NK-92 (cell line): ENCODE measurements around the gene HSD17B4.
"Not testable (repeated sequence)": the region's sequence is repeated elsewhere in the genome, so short reads cannot be mapped to it uniquely, and the experiment has no call there.

Experiments
- DNase-seq: peaks from one replicate; lab custom pipeline; 2025; ENCODE audit not compliant: unreplicated experiment; lab: John Stamatoyannopoulos, UW

Gene HSD17B4

DNA sequence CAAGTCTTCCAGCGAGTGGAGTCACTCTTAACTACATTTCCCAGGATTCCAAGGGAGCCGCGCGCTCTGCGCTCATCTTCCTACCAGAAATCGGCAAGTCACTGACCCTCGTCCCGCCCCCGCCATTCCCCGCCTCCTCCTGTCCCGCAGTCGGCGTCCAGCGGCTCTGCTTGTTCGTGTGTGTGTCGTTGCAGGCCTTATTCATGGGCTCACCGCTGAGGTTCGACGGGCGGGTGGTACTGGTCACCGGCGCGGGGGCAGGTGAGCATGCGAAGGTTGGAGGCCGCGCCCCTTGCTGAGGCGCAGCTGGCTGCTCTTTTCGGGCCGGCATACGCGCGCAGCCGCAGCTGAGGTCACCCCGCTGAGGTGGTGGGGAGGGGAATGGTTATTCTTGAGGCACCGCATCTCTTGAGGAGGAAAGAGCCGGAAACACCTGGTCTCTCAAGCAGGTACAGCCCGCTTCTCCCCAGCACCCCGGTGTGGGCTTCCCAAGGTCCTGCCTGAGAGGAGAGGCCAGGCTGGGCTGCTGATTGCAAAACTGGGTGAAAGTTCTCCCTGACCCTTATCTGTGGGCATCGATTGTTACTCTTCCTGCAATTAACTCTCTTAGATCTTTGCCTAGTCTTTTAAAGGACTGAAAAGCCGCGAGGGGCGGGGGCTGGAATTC is at the start of gene HSD17B4:
Gene HSD17B4 (plus strand): TSS at position 125 of the 667 bp plus-strand sequence. CDS start 79 bp downstream, at position 204.
- DNase-seq, result no peak

GRCh38 chr5:119402555-119402954 is 49.7 kb upstream of the HSD17B4 start:
- DNase-seq, result no peak

DNA sequence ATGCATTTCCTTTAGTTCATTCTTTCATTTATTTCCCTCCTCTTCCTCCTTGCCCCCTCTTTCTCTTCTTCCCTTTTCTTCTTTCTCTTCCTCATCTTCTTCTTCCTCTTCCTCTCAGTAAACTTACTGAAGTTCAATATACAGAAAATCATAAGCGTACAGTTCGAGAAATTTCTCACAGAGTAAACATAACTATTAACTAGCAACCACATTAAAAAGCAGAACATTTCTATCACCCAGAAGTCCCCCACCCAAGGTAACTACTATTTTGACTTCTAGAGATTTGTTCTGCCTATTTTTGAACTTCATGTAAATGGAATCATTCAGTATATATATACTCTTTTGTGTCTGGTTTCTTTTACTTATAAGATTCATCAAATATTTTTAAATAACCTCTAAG is 48.3 kb upstream of the HSD17B4 start:
- DNase-seq, result no peak

- no peak for DNase-seq
Measured at GRCh38 chr5:119405419-119405818, 46.9 kb upstream of the HSD17B4 start.

DNA sequence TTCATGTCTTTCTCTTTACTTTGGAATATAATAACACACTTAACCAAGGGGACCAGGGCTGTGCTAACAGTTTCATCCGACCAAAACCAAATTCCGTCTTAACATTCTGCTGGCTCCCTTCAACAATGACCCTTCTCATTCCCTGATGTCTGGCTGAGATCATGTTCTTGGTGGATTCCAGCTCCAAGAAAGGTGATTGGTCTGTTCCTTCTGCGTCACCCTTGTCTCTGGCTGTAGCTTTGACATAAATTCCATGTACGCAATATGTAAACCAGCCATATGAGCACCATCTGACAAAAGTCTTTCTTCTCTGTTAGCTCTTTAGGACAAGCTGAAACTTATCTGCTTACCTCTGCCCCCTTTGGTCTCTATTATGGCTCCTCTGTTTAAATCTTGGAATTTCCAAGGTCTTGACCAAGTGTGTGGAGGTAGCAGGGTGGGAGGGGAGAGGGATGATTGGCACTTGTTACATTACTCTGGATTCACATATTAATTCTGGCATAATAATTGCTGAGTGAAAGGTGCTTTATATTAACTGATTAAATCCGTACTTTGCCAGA is 45.7 kb upstream of the HSD17B4 start:
- DNase-seq, result no peak

DNA sequence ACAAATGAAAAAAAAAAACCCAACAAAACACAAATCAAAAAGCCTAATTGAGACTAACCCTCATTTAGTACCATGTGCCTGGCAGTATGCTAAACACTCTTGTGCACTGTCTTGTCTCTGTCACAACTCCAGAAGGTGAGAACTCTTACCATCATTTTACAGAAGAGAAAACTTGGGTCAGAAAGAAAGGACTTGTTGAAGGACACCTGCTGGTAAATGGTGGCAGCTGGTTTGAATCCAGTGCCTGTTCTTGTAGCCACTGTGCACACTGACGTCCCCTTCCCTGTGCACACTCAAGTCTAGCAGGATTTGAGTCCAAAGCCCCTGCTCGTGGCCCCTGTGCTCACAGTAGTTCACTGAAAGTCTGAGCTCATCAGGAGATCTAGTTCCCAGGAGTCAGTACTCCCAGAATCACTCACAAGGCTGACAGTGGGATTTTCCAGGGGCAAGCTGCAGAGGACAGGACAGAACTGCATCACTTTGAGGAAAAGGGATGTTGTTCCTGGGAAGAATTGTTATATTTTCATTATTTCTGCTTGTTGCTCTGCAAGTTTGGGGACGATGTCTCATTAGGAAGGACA is 43.0 kb upstream of the HSD17B4 start:
- no peak for DNase-seq

GRCh38 chr5:119410448-119411159 is 41.7 kb upstream of the HSD17B4 start:
- DNase-seq, result no peak

- DNase-seq, result no peak
Measured at GRCh38 chr5:119411361-119412278, 40.7 kb upstream of the HSD17B4 start.

DNA sequence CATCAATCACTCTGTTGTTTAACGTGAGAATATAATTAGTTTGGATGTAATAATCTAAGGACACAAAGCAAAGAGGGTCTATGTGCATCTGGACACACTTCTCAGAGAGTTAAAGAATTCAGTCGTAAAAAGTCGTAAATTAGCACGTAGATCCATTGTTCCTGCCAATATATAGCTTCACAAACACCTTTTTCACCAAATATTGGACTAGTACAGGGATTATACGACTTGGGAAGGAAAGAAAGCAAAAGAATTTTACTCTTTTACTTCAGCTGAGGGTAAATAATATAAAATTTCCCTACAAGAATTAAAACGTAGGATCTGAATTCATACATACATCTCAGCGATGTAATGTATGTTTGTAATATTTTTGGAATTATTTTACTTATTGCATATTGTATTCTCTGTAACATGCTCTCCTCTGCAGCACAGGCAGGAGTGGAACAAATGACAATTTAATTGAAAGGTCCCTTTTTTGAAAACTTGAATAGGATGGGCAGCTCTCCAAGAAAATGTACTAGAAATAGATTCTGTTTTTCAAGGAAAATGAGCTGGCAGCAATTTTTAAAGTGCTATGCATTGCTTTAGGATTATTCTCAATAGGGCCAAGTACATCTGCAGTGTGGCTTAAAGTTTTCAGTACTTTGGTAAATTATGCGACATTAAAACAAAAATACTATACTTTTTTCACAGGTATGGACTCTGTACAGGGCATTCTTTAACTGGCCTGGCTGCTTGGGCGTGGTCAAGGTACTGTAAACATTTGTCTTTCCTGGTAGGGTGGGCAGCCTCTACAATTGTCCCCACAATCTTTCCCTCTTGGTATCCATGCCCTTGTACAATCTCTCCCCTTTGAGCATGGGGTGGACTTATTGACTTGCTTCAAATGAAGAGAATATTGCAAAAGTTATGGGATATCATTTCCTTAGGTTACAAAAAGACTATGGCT is 39.7 kb upstream of the HSD17B4 start:
- no peak for DNase-seq

- not testable (repeated sequence) for DNase-seq
Measured at GRCh38 chr5:119414124-119414734, 38.1 kb upstream of the HSD17B4 start.

GRCh38 chr5:119417891-119418605 is 34.2 kb upstream of the HSD17B4 start:
- no peak for DNase-seq

- DNase-seq, result no peak
Measured at GRCh38 chr5:119418606-119419100, 33.6 kb upstream of the HSD17B4 start.

DNA sequence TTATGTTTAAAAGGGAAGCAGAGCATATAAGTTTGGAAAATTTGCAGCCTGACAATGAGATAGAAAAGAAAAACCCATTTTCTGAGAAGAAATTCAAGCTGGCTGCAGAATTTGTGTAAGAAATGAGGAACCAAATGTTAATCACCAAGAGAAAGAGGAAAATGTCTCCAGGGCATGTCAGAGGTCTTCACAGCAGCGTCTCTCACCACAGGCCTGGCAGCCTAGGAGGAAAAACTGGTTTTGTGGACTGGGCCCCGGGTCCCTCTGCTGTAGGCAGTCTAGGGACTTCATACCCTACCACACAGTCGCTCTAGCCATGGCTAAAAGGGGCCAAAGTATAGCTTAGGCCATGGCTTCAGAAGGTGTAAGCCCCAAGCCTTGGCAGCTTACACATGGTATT is 32.1 kb upstream of the HSD17B4 start:
- no peak for DNase-seq

DNA sequence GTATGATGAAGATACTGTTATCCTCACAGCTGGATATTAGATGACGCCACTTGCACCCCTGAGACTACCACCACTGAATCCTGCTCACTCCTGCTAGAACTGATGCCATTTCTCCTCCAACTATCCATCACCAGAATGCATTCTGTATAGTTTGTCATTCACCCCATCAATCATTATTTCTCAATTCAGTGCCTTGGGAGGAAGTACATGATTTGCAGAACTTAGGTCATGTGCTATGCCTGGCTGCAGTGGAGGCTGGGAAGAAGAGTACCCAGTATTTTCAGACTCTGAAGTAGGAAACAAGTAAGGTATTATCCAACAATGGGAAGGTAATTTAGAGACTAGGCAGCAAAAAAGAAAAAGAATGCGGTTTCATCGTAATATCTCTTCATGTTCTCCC is 26.2 kb upstream of the HSD17B4 start:
- DNase-seq, result no peak

DNA sequence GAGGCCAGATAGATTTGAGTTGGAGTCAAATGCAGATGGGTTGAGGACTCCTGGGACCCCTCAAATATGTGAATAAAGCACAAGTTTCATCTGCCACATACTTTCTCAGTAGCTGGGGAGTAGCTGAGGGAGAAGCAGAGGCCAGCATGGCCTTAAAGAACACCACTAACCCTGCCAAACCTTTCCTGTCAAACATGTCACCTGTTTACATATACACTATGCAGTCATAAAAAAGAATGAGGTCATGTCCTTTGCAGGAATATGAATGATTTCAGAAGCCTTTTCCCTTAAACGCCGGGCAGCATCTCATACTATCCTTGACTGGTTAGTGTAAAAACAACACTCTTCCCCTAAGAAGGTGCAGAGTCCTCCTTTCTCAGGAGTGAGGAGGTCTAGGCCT is 25.2 kb upstream of the HSD17B4 start:
- no peak for DNase-seq

DNA sequence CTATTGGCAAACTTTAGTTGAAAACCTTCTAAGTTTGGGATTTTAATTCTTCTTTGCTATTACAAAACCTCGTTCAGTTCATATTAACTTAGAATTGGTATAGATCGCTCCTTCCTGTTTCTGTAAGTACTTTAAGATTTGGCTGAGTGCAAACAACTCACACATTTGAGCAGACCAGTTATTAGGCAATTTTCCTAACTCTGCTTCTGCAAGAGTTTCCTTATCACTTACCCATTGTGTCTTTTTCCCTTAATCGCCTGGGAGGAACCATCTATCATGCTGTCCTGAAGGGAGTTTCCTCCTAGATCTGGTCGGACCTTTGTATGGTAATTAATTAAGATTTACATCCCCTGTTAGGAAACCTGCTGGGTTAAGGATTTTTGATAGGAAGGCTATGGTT is 24.7 kb upstream of the HSD17B4 start:
- DNase-seq, result not testable (repeated sequence)

DNA sequence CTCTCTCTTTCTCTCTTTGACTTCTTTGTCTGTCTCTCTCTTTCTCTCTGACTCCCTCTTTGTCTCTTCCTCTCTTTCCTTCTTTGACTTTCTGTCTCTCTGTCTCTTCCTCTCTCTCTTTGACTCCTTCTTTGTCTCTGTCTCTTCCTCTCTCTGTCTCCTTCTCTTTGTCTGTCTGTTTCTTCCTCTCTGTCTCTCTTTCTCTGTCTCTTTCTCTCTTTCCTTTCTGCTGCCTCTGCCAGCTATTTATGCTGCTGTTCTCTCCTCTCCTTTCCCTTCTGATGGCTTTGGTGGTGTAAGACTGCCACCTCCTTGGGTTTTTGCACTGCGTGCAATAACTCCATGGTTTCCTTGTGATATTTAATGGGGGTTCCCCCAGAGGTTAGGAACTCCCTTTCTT is 24.1 kb upstream of the HSD17B4 start:
- not testable (repeated sequence) for DNase-seq

DNA sequence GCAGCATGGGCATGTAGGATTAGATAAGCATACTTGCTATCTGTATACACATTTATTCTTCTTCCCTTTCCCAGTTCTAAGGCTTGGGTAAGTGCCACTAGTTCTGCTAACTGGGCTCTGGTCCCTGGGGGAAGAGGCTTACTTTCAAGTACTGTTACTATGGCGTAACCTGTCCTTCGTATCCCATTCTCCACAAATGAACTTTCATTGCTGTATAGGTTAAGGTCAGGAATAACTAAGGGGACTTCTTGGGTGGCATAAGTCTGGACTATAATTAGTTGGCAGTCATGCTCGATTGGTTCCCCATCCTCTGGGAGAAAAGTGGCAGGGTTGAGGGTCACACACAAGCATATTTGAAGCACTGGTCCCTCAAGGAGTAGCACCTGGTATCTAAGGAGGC is 23.7 kb upstream of the HSD17B4 start:
- DNase-seq, result not testable (repeated sequence)
